ENCODE measurements around the gene ACSM2B.
"Not testable (repeated sequence)": the region's sequence is repeated elsewhere in the genome, so short reads cannot be mapped to it uniquely, and the experiment has no call there.

Gene ACSM2B

GRCh38 chr16:20540603-20541316 lies 35.4 kb downstream of the ACSM2B start:
- H3K36me3 ChIP-seq (ENCODE audit: insufficient read depth, low read length); H3K27me3 ChIP-seq (ENCODE audit: insufficient read depth, low read length); H3K4me3 ChIP-seq (ENCODE audit: low read length); H3K9me3 ChIP-seq (ENCODE audit: low read length); H2AFZ ChIP-seq (ENCODE audit: low read depth, low read length); H3K4me1 ChIP-seq (ENCODE audit: insufficient read depth, low read length): not testable (repeated sequence)

GRCh38 chr16:20538687-20539086 lies 37.5 kb downstream of the ACSM2B start:
- Histone ChIP-seq H3K9me3 (ENCODE audit: low read length) (no peaks in the 10 kb centered on the region), H3K27me3 (ENCODE audit: insufficient read depth, low read length) (no peaks in the 10 kb centered on the region), H2AFZ (ENCODE audit: low read depth, low read length) (no peak overlapping the region), H3K4me1 (ENCODE audit: insufficient read depth, low read length) (no peaks in the 10 kb centered on the region), H3K36me3 (ENCODE audit: insufficient read depth, low read length) (no peaks in the 10 kb centered on the region), H3K4me3 (ENCODE audit: low read length) (no peak overlapping the region)

DNA sequence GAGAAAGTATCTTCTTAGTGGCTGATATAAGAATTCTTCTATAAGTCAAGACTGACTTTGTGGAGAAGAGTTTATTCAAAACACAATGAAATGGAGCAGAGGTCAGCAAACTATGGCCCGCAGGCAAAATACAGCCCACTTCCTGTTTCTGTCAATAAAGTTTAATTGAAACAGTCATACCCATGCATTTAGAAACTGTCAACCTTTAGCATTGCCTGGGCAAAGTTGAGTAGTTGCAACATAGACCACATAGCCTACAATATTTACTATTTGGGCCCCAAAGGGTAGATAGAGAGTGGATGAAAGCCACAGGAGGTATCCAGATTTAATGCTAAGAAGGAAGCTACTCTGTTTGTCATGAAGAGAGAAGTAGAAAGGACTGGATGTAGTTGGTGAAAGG lies 38.0 kb downstream of the ACSM2B start:
- Histone ChIP-seq H3K4me1 (ENCODE audit: insufficient read depth, low read length) (no peaks in the 10 kb centered on the region), H3K27me3 (ENCODE audit: insufficient read depth, low read length) (no peaks in the 10 kb centered on the region), H3K4me3 (ENCODE audit: low read length) (no peak overlapping the region), H2AFZ (ENCODE audit: low read depth, low read length) (no peak overlapping the region), H3K36me3 (ENCODE audit: insufficient read depth, low read length) (no peaks in the 10 kb centered on the region), H3K9me3 (ENCODE audit: low read length) (no peaks in the 10 kb centered on the region)

GRCh38 chr16:20536669-20537068 lies 39.5 kb downstream of the ACSM2B start:
- H3K36me3 ChIP-seq (ENCODE audit: insufficient read depth, low read length); H2AFZ ChIP-seq (ENCODE audit: low read depth, low read length); H3K4me3 ChIP-seq (ENCODE audit: low read length); H3K9me3 ChIP-seq (ENCODE audit: low read length); H3K4me1 ChIP-seq (ENCODE audit: insufficient read depth, low read length); H3K27me3 ChIP-seq (ENCODE audit: insufficient read depth, low read length): not testable (repeated sequence)

- not testable (repeated sequence) for H3K4me3 ChIP-seq (ENCODE audit: low read length); H3K27me3 ChIP-seq (ENCODE audit: insufficient read depth, low read length); H2AFZ ChIP-seq (ENCODE audit: low read depth, low read length); H3K36me3 ChIP-seq (ENCODE audit: insufficient read depth, low read length); H3K9me3 ChIP-seq (ENCODE audit: low read length); H3K4me1 ChIP-seq (ENCODE audit: insufficient read depth, low read length)
These were observed 43.8 kb downstream of the ACSM2B start for GRCh38 chr16:20532284-20532792.

DNA sequence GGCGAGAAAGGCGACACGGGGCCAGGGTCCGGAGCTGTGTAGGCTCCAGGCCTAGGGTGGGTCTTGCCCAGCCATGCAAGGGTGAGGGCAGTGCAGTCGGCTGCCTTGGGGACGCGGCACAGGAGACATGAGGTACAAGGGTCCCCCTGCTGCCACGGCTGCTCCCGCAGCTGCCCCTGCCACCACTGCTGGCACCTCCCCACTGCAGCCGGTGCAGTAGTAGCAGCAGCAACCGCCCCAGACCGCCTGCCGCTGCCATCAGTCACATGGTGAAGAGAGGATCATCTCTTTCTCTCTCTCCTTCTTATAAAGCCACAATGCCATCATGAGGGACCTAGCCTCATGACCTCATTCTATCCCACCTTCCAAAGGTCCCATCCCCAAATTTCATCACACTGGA lies 44.4 kb downstream of the ACSM2B start:
- H3K27me3 ChIP-seq (ENCODE audit: insufficient read depth, low read length); H3K9me3 ChIP-seq (ENCODE audit: low read length); H3K4me3 ChIP-seq (ENCODE audit: low read length); H3K36me3 ChIP-seq (ENCODE audit: insufficient read depth, low read length); H2AFZ ChIP-seq (ENCODE audit: low read depth, low read length); H3K4me1 ChIP-seq (ENCODE audit: insufficient read depth, low read length): not testable (repeated sequence)

- Histone ChIP-seq H3K36me3 (ENCODE audit: insufficient read depth, low read length) (no peaks in the 10 kb centered on the region), H3K9me3 (ENCODE audit: low read length) (no peaks in the 10 kb centered on the region), H3K27me3 (ENCODE audit: insufficient read depth, low read length) (no peaks in the 10 kb centered on the region)
These were observed 56.1 kb downstream of the ACSM2B start for GRCh38 chr16:20520103-20520502.

DNA sequence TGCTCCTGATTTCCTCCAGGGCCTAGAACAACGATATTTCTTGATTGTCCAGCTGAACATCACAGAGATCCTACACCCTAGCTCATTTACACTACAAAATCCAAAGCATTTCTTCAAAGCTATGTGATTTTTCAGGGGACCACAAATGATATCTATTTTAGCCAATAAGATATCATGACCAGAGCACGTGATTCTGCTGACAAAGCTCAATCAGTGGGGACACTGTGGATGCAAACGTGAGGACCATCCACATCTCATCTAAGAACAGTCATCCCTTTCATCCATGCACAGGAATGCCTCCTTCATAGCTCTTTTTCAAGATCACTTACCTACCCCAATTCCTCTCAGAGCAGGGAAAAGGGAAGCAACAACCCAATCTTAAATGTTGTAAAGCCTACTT lies 56.9 kb downstream of the ACSM2B start:
- Histone ChIP-seq H3K4me1 (ENCODE audit: insufficient read depth, low read length) (no peaks in the 10 kb centered on the region), H2AFZ (ENCODE audit: low read depth, low read length) (no peak overlapping the region), H3K27me3 (ENCODE audit: insufficient read depth, low read length) (no peaks in the 10 kb centered on the region), H3K36me3 (ENCODE audit: insufficient read depth, low read length) (no peaks in the 10 kb centered on the region), H3K9me3 (ENCODE audit: low read length) (no peaks in the 10 kb centered on the region), H3K4me3 (ENCODE audit: low read length) (no peak overlapping the region)

More at GRCh38 chr16:20520103-20520502, 56.1 kb downstream of the ACSM2B start:
- Histone ChIP-seq H3K4me3 (ENCODE audit: low read length) (no peak overlapping the region), H2AFZ (ENCODE audit: low read depth, low read length) (no peak overlapping the region), H3K4me1 (ENCODE audit: insufficient read depth, low read length) (no peaks in the 10 kb centered on the region)

GRCh38 chr16:20517149-20517548 lies 59.0 kb downstream of the ACSM2B start:
- Histone ChIP-seq H3K4me3 (ENCODE audit: low read length) (no peak overlapping the region), H3K9me3 (ENCODE audit: low read length) (no peaks in the 10 kb centered on the region)

DNA sequence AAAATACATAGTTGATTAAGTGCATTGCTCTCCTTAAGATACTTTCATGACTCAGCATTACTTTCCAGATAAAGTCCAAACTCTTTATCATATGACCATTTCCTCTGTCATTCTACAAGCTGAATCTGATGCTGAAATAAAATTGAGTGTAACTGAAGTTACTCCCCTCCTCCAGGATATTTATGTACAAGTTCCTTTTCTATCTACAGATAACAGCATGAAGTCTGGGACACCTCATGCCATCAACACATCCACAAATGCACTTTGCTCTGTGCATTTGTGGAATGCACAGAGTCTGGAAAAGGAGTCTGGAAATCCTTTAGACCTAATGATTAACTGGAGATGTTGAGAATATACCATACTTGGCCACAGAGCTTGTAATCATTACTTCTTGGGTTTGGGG lies 60.5 kb downstream of the ACSM2B start:
- H3K9me3 ChIP-seq (ENCODE audit: low read length) = no peaks in the 10 kb centered on the region
- no peaks in the 10 kb centered on the region for H3K36me3 ChIP-seq (ENCODE audit: insufficient read depth, low read length)
- no peaks in the 10 kb centered on the region for H3K4me1 ChIP-seq (ENCODE audit: insufficient read depth, low read length)
- no peak overlapping the region for H3K4me3 ChIP-seq (ENCODE audit: low read length)
- no peaks in the 10 kb centered on the region for H3K27me3 ChIP-seq (ENCODE audit: insufficient read depth, low read length)
- no peak overlapping the region for H2AFZ ChIP-seq (ENCODE audit: low read depth, low read length)

More at GRCh38 chr16:20517149-20517548, 59.0 kb downstream of the ACSM2B start:
- Histone ChIP-seq H3K36me3 (ENCODE audit: insufficient read depth, low read length) (no peaks in the 10 kb centered on the region), H3K27me3 (ENCODE audit: insufficient read depth, low read length) (no peaks in the 10 kb centered on the region), H3K4me1 (ENCODE audit: insufficient read depth, low read length) (no peaks in the 10 kb centered on the region), H2AFZ (ENCODE audit: low read depth, low read length) (no peak overlapping the region)

DNA sequence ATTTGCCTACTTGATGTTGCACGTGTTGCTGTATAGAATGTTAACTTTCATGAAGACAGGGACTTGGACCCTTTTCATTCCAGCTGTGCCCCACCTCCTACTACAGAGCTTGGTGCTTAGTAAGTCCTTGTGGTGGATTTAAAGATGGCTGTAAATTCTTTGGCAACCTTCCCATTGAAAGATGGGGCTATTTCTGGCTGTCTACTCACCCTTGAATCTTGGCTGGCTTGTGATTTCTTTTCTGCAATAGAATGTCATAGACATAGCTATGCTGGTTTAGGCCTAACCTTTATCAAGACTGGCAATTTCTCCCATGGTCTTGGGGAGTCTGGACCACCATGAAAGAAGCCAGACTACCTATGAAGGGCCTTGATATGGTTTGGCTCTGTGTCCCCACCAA lies 65.8 kb downstream of the ACSM2B start:
- no peaks in the 10 kb centered on the region for H3K4me1 ChIP-seq (ENCODE audit: insufficient read depth, low read length)
- H3K4me3 ChIP-seq (ENCODE audit: low read length) = no peak overlapping the region
- H3K27me3 ChIP-seq (ENCODE audit: insufficient read depth, low read length) = no peaks in the 10 kb centered on the region
- H2AFZ ChIP-seq (ENCODE audit: low read depth, low read length) = no peak overlapping the region
- H3K9me3 ChIP-seq (ENCODE audit: low read length) = no peaks in the 10 kb centered on the region
- no peaks in the 10 kb centered on the region for H3K36me3 ChIP-seq (ENCODE audit: insufficient read depth, low read length)

DNA sequence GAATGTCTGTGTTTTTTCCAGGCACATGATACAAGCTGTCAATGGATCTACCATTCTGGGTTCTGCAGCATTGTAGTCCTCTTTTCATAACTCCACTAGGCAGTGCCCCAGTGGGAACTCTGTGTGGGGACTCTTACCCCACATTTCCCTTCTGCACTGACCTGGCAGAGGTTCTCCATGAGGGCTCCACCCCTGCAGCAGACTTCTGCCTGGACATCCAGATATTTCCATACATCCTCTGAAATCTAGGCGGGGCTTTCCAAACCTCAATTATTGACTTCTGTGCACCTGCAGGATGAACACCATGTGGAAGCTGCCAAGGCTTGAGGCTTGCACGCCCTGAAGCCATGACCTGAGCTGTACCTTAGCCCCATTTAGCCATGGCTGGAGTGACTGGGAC lies 68.9 kb downstream of the ACSM2B start:
- H3K4me1 ChIP-seq (ENCODE audit: insufficient read depth, low read length) = no peaks in the 10 kb centered on the region
- H3K9me3 ChIP-seq (ENCODE audit: low read length) = no peaks in the 10 kb centered on the region

GRCh38 chr16:20504418-20504817 lies 71.7 kb downstream of the ACSM2B start:
- H3K9me3 ChIP-seq (ENCODE audit: low read length) = no peaks in the 10 kb centered on the region
- no peaks in the 10 kb centered on the region for H3K27me3 ChIP-seq (ENCODE audit: insufficient read depth, low read length)
- H3K36me3 ChIP-seq (ENCODE audit: insufficient read depth, low read length) = no peaks in the 10 kb centered on the region
- H2AFZ ChIP-seq (ENCODE audit: low read depth, low read length) = no peak overlapping the region
- H3K4me3 ChIP-seq (ENCODE audit: low read length) = no peak overlapping the region
- no peaks in the 10 kb centered on the region for H3K4me1 ChIP-seq (ENCODE audit: insufficient read depth, low read length)

More for the DNA sequence above, 68.9 kb downstream of the ACSM2B start:
- no peaks in the 10 kb centered on the region for H3K36me3 ChIP-seq (ENCODE audit: insufficient read depth, low read length)
- H3K4me3 ChIP-seq (ENCODE audit: low read length) = no peak overlapping the region
- no peaks in the 10 kb centered on the region for H3K27me3 ChIP-seq (ENCODE audit: insufficient read depth, low read length)
- H2AFZ ChIP-seq (ENCODE audit: low read depth, low read length) = no peak overlapping the region

DNA sequence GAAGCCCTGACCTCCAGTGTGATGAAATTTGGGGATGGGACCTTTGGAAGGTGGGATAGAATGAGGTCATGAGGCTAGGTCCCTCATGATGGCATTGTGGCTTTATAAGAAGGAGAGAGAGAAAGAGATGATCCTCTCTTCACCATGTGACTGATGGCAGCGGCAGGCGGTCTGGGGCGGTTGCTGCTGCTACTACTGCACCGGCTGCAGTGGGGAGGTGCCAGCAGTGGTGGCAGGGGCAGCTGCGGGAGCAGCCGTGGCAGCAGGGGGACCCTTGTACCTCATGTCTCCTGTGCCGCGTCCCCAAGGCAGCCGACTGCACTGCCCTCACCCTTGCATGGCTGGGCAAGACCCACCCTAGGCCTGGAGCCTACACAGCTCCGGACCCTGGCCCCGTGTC lies 84.7 kb downstream of the ACSM2B start:
- not testable (repeated sequence) for H3K36me3 ChIP-seq (ENCODE audit: insufficient read depth, low read length); H3K4me3 ChIP-seq (ENCODE audit: low read length); H3K27me3 ChIP-seq (ENCODE audit: insufficient read depth, low read length); H3K4me1 ChIP-seq (ENCODE audit: insufficient read depth, low read length); H2AFZ ChIP-seq (ENCODE audit: low read depth, low read length); H3K9me3 ChIP-seq (ENCODE audit: low read length)

Data from neuron (in vitro differentiated cells).